ENCODE results near the gene REG4.

GRCh38 chr1:119859647-119860046, 48.4 kb upstream of the REG4 start:
- TF ChIP-seq CTCF (conservative IDR thresholded peaks at IDR 0.05 in 1 of 2, IDR thresholded peaks at IDR 0.05 in 1 of 2; ENCODE audit: low read depth in 1 of 2, low read length in 2 of 2) (no peak), EZH2 (IDR thresholded peaks at IDR 0.05; ENCODE audit: low read length, missing control alignments) (no peak)

All from fibroblast of lung (primary cell).